Bronchial epithelial cell (primary cell): ENCODE data around the gene TFIP11. TPM values are rescaled to one million over a fixed set of nuclear protein-coding genes. Genes with fewer than 3 reads are reported as not detected.
A peak's percentile ranks its signal among the peaks of the same experiment; 100 is the strongest.

ENCODE experiments used
- DNase-seq: peaks from one replicate; pipeline ENCODE4 v3.0.0-alpha.2; 2010; ENCODE audit warnings: low read depth
- FAIRE-seq: peaks from 2 replicates; lab custom pipeline; 2011; peaks lifted over from hg19 to GRCh38; lab: Jason Lieb, UNC
- H3K27me3 ChIP-seq: 2 replicates; pipeline ENCODE4 v1.5.1; 2011; ENCODE audit warnings: low read length; ENCODE audit not compliant: control insufficient read depth, insufficient read depth
- H3K36me3 ChIP-seq: 2 replicates; pipeline ENCODE4 v1.5.1; 2011; ENCODE audit warnings: low read length; ENCODE audit not compliant: control insufficient read depth, insufficient read depth
- H3K4me3 ChIP-seq: 2 replicates; pipeline ENCODE4 v1.5.1; 2011; ENCODE audit warnings: mild to moderate bottlenecking, low read depth, low read length, control low read depth
- total RNA-seq: library from RNA; depleted of rRNA; stranded (reverse); fragments of >200 nt; gene quantifications from 2 replicates; pipeline ENCODE4 v1.2.1, GENCODE V29; 2014
- TF ChIP-seq, protein P1 (sequence below): IDR thresholded peaks from 2 replicates; pipeline ENCODE4 v1.5.1; 2011; ENCODE audit warnings: mild to moderate bottlenecking, moderate library complexity, low read length, control low read depth, inconsistent platforms; ENCODE audit not compliant: insufficient read depth, severe bottlenecking

TFIP11 gene
- total RNA-seq, 1 donor from 2014 or later: 36.9 TPM

DNA sequence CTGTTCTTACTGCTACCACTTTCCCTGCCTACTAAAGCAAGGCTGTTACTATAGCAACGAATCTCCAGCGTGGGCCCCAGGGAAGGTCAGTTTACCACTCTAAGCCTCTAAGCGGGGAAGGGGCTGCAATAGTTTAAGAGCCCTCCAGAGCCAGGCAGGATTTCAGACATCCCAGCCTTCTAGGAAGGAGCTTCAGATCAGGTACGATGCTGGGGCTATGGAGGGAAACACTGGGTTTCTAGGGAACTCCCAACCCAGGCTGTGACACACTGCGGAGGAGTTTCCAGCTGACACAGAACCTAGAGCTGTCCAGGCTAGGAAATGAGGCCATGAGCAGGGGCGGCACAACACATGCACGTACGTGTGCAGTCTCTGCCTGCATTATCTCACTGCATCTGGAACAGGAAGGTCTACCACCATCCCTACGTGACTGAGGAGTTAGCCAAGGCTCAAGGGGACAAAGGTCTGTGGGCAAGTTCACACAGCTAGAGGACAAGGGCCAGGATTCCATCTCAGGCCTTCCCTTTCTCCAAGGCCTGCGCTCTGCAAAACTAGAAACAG, 49.1 kb downstream of the TFIP11 start:
- Histone ChIP-seq H3K36me3 (peaks cover 20% of the 10 kb centered on the region), H3K27me3 (no peaks in the 10 kb centered on the region), H3K4me3 (no peak overlapping the region)
- TF ChIP-seq, protein P1, sequence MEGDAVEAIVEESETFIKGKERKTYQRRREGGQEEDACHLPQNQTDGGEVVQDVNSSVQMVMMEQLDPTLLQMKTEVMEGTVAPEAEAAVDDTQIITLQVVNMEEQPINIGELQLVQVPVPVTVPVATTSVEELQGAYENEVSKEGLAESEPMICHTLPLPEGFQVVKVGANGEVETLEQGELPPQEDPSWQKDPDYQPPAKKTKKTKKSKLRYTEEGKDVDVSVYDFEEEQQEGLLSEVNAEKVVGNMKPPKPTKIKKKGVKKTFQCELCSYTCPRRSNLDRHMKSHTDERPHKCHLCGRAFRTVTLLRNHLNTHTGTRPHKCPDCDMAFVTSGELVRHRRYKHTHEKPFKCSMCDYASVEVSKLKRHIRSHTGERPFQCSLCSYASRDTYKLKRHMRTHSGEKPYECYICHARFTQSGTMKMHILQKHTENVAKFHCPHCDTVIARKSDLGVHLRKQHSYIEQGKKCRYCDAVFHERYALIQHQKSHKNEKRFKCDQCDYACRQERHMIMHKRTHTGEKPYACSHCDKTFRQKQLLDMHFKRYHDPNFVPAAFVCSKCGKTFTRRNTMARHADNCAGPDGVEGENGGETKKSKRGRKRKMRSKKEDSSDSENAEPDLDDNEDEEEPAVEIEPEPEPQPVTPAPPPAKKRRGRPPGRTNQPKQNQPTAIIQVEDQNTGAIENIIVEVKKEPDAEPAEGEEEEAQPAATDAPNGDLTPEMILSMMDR: no peak
- DNase-seq (peak; percentile 69), FAIRE-seq (peak; percentile 88)

DNA sequence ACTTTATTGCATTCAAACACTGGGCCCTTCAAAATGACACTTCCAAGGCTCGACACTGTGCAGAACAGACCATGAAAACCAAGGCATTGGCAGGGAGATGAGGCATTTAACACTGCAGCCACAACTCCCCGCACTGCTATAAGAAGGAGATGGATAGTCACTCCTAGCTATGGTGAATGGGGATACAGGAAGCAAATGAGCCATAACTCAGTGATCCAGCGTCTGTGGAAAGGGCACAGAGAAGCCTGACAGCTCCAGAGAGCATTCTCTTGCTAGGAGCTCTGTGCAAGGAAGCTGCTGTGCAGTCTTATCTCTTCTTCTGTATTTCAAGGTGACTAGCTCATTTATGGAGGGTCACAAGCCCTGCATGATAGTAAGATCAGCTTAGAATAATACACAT, 49.6 kb downstream of the TFIP11 start:
- Histone ChIP-seq H3K36me3 (peaks cover 22% of the 10 kb centered on the region), H3K4me3 (no peak overlapping the region), H3K27me3 (no peaks in the 10 kb centered on the region)
- FAIRE-seq (no peak), DNase-seq (no peak)
- TF ChIP-seq, protein P1: no peak

DNA sequence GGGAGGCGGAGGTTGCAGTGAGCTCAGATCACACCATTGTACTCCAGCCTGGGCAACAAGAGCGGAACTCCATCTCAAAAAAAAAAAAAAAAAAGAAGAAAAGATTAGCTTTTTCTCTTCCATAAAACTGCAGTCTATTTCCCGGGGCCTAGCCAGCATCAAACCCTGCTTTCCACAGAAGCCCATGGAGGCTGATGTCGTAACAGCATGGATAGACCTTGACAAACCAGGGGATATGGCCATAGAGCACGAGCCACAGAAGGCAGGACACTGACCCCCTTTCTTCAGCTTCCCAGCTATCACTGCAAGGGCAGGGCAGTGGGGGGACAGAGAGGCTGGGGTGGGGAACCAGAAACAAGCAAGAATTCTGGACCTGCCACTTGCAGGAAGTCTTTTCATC, 50.2 kb downstream of the TFIP11 start:
- Histone ChIP-seq H3K4me3 (no peak overlapping the region), H3K36me3 (peaks cover 22% of the 10 kb centered on the region), H3K27me3 (no peaks in the 10 kb centered on the region)
- TF ChIP-seq, protein P1: no peak
- FAIRE-seq (no peak), DNase-seq (no peak)

DNA sequence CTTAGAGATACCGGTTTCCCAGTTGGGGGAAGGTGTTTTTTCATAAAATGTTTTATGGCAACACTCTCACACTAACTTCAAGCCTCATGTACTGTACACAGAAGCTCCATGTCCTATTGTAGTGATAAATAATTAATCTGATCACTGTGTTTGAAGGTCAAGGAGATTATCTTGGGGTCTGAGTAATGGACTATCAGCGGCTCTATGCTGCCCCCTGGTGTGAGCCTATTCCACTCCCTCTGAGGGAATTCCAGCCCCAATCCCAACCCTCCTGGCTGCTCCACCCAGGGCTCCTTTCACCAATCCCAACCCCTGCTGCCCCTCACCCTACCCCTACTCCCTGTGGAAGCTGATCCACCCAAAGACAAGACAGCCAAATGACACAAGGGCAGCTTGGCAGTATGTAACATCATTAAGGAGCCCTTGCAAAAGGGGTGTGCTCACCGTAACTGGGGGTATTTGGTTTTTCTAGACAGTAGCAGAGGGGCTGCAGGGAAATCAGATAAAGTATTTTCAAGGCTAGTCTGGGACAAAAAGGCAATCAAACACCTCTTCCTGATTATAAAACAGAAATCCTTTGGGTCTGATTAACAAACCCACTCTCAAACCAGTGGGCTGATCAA, 51.0 kb downstream of the TFIP11 start:
- Histone ChIP-seq H3K27me3 (no peaks in the 10 kb centered on the region), H3K4me3 (no peak overlapping the region), H3K36me3 (peaks cover 24% of the 10 kb centered on the region)
- FAIRE-seq: no peak
- TF ChIP-seq, protein P1: peak; percentile 84
- peak; percentile 44 for DNase-seq

DNA sequence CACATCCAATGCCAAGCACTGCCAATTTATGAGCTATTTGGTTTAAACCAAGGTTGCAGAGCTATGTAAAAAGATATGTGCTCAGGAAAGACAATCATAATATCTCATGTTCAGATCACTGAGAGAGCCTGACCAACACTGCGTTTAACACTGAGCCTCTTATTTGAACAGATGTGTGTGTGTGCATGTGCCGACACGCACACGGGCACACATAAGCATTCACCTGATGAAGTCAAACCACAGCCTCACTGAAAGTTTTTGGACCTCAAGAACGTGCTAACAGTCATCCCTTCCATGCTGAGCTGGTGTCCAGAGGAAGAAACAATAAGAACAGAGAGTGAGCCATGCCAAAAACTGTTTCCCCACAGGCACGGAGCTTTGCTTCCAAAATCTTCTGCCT, 52.1 kb downstream of the TFIP11 start:
- TF ChIP-seq, protein P1: no peak
- peak; percentile 87 for DNase-seq
- Histone ChIP-seq H3K4me3 (no peak overlapping the region), H3K27me3 (no peaks in the 10 kb centered on the region), H3K36me3 (peaks cover 22% of the 10 kb centered on the region)
- peak; percentile 98 for FAIRE-seq
